C4-2B (cell line): ENCODE measurements around the gene MINAR1.

Experiments used
- ZFX ChIP-seq: fragments of 450-650 bp; IDR thresholded peaks from 2 replicates; pipeline ENCODE4 v1.6.1; 2017
- TF ChIP-seq, protein P1 (sequence below): fragments of 450-650 bp; conservative IDR thresholded peaks from 2 replicates; pipeline ENCODE4 v1.5.1; 2017; ENCODE audit warnings: mild to moderate bottlenecking

DNA sequence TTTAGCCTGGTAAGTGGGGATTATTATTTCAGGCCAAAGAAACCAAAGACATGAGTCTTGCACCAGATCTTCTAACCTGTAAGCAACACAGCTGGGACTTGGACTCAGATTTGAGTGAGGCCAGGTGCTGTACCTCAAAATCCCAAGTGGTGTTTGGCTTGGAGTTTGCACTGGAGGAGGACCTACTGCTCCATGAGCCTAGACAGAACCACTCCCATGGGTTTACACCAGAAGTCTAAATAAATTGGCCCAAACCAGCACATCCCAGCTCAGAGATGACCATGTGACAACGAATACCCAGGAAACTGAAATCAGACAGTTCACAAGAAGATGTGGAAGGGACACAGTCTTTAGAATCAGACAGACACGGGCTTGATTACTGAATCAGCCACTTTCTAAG lies 47.5 kb downstream of the MINAR1 start:
- TF ChIP-seq, protein P1, sequence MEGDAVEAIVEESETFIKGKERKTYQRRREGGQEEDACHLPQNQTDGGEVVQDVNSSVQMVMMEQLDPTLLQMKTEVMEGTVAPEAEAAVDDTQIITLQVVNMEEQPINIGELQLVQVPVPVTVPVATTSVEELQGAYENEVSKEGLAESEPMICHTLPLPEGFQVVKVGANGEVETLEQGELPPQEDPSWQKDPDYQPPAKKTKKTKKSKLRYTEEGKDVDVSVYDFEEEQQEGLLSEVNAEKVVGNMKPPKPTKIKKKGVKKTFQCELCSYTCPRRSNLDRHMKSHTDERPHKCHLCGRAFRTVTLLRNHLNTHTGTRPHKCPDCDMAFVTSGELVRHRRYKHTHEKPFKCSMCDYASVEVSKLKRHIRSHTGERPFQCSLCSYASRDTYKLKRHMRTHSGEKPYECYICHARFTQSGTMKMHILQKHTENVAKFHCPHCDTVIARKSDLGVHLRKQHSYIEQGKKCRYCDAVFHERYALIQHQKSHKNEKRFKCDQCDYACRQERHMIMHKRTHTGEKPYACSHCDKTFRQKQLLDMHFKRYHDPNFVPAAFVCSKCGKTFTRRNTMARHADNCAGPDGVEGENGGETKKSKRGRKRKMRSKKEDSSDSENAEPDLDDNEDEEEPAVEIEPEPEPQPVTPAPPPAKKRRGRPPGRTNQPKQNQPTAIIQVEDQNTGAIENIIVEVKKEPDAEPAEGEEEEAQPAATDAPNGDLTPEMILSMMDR: no peak
- TF ChIP-seq ZFX: no peak
